SJCRH30 (cell line): ENCODE measurements around the gene MAPK8IP2. TPM values are rescaled to one million over a fixed set of nuclear protein-coding genes. Genes with fewer than 3 reads are reported as not detected.
A peak's percentile ranks its signal among the peaks of the same experiment; 100 is the strongest.

Source experiments
- DNase-seq, 2 experiments: peaks; one replicate each; pipeline ENCODE4 v3.0.0-alpha.2; 2015 to 2020
- H3K27ac ChIP-seq: fragments of 250-450 bp; sonication (Bioruptor Pico); 2 replicates; pipeline ENCODE4 v1.5.1; 2020; ENCODE audit warnings: mild to moderate bottlenecking, moderate library complexity
- H3K27me3 ChIP-seq: fragments of 250-450 bp; sonication (Bioruptor Pico); 2 replicates; pipeline ENCODE4 v1.5.1; 2020; ENCODE audit warnings: mild to moderate bottlenecking, moderate library complexity
- H3K36me3 ChIP-seq: fragments of 250-450 bp; sonication (Bioruptor Pico); 2 replicates; pipeline ENCODE4 v1.5.1; 2020; ENCODE audit warnings: mild to moderate bottlenecking, moderate library complexity
- H3K4me1 ChIP-seq: fragments of 250-450 bp; sonication (Bioruptor Pico); 2 replicates; pipeline ENCODE4 v1.5.1; 2020; ENCODE audit warnings: mild to moderate bottlenecking, moderate library complexity
- H3K4me3 ChIP-seq: fragments of 250-450 bp; sonication (Bioruptor Pico); 2 replicates; pipeline ENCODE4 v1.5.1; 2020; ENCODE audit warnings: mild to moderate bottlenecking, moderate library complexity
- H3K9me3 ChIP-seq: fragments of 250-450 bp; sonication (Bioruptor Pico); replicated peaks from 2 replicates; pipeline ENCODE4 v1.5.1; 2020; ENCODE audit warnings: mild to moderate bottlenecking, moderate library complexity
- total RNA-seq: library from RNA; depleted of rRNA; stranded (reverse); fragments of >200 nt; shearing (Covaris generic); gene quantifications from 2 replicates; pipeline ENCODE4 v1.2.3, GENCODE V29; 2014; rRNA removed

Gene MAPK8IP2
- 0.48 and 0.99 TPM in 2 replicates for total RNA-seq

GRCh38 chr22:50600538-50600937, at the start of gene MAPK8IP2:
TSS of gene MAPK8IP2 (plus strand) at chr22:50600793. CDS start at chr22:50600819, 26 bp downstream.
- Histone ChIP-seq H3K9me3 (0 out of 2 replicates have a peak, but pooled peaks cover 3% of the 10 kb centered on the region), H3K36me3 (no peaks in the 10 kb centered on the region), H3K27ac (no peak within 1 kb of the TSS), H3K27me3 (peaks cover 2% of the 10 kb centered on the region; the same call in 1 of the 2 replicates), H3K4me3 (no peak within 1 kb of the TSS), H3K4me1 (peaks cover 4% of the 10 kb centered on the region; the same call in 1 of the 2 replicates)
- DNase-seq: no peak

GRCh38 chr22:50551160-50551752, 49.3 kb upstream of the MAPK8IP2 start:
- no peaks in the 10 kb centered on the region for H3K36me3 ChIP-seq
- H3K4me3 ChIP-seq: no peak overlapping the region
- no peaks in the 10 kb centered on the region for H3K4me1 ChIP-seq
- DNase-seq: no peak
- H3K27me3 ChIP-seq: no peaks in the 10 kb centered on the region
- no peaks in the 10 kb centered on the region for H3K9me3 ChIP-seq
- H3K27ac ChIP-seq: no peak overlapping the region

GRCh38 chr22:50553310-50553709, 47.3 kb upstream of the MAPK8IP2 start:
- H3K27me3 ChIP-seq: peaks cover 4% of the 10 kb centered on the region; the same call in 1 of the 2 replicates
- H3K9me3 ChIP-seq: no peaks in the 10 kb centered on the region
- H3K27ac ChIP-seq: no peak overlapping the region
- no peak for DNase-seq
- H3K36me3 ChIP-seq: no peaks in the 10 kb centered on the region
- H3K4me1 ChIP-seq: no peaks in the 10 kb centered on the region
- H3K4me3 ChIP-seq: no peak overlapping the region

- Histone ChIP-seq H3K36me3 (no peaks in the 10 kb centered on the region), H3K4me1 (no peaks in the 10 kb centered on the region), H3K27ac (no peak overlapping the region), H3K4me3 (no peak overlapping the region), H3K9me3 (no peaks in the 10 kb centered on the region), H3K27me3 (peaks cover 19% of the 10 kb centered on the region)
- DNase-seq: no peak
Observed at GRCh38 chr22:50556703-50557102, 43.9 kb upstream of the MAPK8IP2 start.

GRCh38 chr22:50560034-50560433, 40.6 kb upstream of the MAPK8IP2 start:
- Histone ChIP-seq H3K4me3 (no peak overlapping the region), H3K36me3 (no peaks in the 10 kb centered on the region), H3K4me1 (no peaks in the 10 kb centered on the region), H3K27me3 (peaks cover 19% of the 10 kb centered on the region), H3K9me3 (no peaks in the 10 kb centered on the region), H3K27ac (no peak overlapping the region)
- no peak for DNase-seq

- Histone ChIP-seq H3K4me1 (no peaks in the 10 kb centered on the region), H3K4me3 (no peak overlapping the region)
Observed at GRCh38 chr22:50561401-50562358, 38.9 kb upstream of the MAPK8IP2 start.

GRCh38 chr22:50562523-50563412, 37.8 kb upstream of the MAPK8IP2 start, which contains the start of gene SYCE3:
TSS of gene SYCE3 (minus strand) at chr22:50562919. CDS start at chr22:50556405, 6,514 bp downstream.
- Histone ChIP-seq H3K27ac (no peak within 1 kb of the TSS), H3K27me3 (peaks cover 16% of the 10 kb centered on the region)
- peak; percentile 99 for DNase-seq

More at GRCh38 chr22:50561401-50562358, 38.9 kb upstream of the MAPK8IP2 start:
- no peaks in the 10 kb centered on the region for H3K9me3 ChIP-seq
- peaks cover 18% of the 10 kb centered on the region for H3K27me3 ChIP-seq
- H3K27ac ChIP-seq: no peak overlapping the region
- no peaks in the 10 kb centered on the region for H3K36me3 ChIP-seq
- DNase-seq: no peak

GRCh38 chr22:50563413-50564160, 37.0 kb upstream of the MAPK8IP2 start:
- H3K4me1 ChIP-seq: peaks cover 16% of the 10 kb centered on the region
- H3K4me3 ChIP-seq: peak overlapping the region; percentile 54
- H3K27me3 ChIP-seq: peaks cover 14% of the 10 kb centered on the region
- no peak for DNase-seq
- no peaks in the 10 kb centered on the region for H3K9me3 ChIP-seq
- H3K36me3 ChIP-seq: no peaks in the 10 kb centered on the region
- H3K27ac ChIP-seq: no peak overlapping the region

More at GRCh38 chr22:50562523-50563412, 37.8 kb upstream of the MAPK8IP2 start, which contains the start of gene SYCE3:
- Histone ChIP-seq H3K9me3 (no peaks in the 10 kb centered on the region), H3K36me3 (no peaks in the 10 kb centered on the region), H3K4me3 (peak within 1 kb of the TSS; percentile 54), H3K4me1 (peaks cover 8% of the 10 kb centered on the region)

- no peak overlapping the region for H3K27ac ChIP-seq
- H3K4me1 ChIP-seq: peaks cover 18% of the 10 kb centered on the region
Observed at GRCh38 chr22:50564289-50564688, 36.3 kb upstream of the MAPK8IP2 start.

GRCh38 chr22:50567721-50568252, 32.8 kb upstream of the MAPK8IP2 start:
- 0 out of 2 replicates have a peak, but pooled peaks cover 2% of the 10 kb centered on the region for H3K36me3 ChIP-seq
- H3K4me3 ChIP-seq: no peak overlapping the region
- H3K9me3 ChIP-seq: no peaks in the 10 kb centered on the region
- DNase-seq: peak; percentile 91 to 96
- peak overlapping the region; percentile 60 for H3K27ac ChIP-seq
- no peaks in the 10 kb centered on the region for H3K27me3 ChIP-seq
- peaks cover 18% of the 10 kb centered on the region for H3K4me1 ChIP-seq

More at GRCh38 chr22:50564289-50564688, 36.3 kb upstream of the MAPK8IP2 start:
- Histone ChIP-seq H3K27me3 (peaks cover 12% of the 10 kb centered on the region), H3K9me3 (no peaks in the 10 kb centered on the region), H3K36me3 (no peaks in the 10 kb centered on the region), H3K4me3 (no peak overlapping the region)
- no peak for DNase-seq

- Histone ChIP-seq H3K27me3 (no peaks in the 10 kb centered on the region), H3K4me3 (no peak overlapping the region), H3K9me3 (no peaks in the 10 kb centered on the region), H3K27ac (no peak overlapping the region; the same call in 1 of the 2 replicates), H3K36me3 (0 out of 2 replicates have a peak, but pooled peaks cover 2% of the 10 kb centered on the region), H3K4me1 (peaks cover 18% of the 10 kb centered on the region)
- no peak for DNase-seq
Observed at GRCh38 chr22:50568626-50569025, 32.0 kb upstream of the MAPK8IP2 start.

- H3K4me1 ChIP-seq: peaks cover 18% of the 10 kb centered on the region
- no peak overlapping the region for H3K27ac ChIP-seq
- H3K9me3 ChIP-seq: no peaks in the 10 kb centered on the region
- H3K36me3 ChIP-seq: 0 out of 2 replicates have a peak, but pooled peaks cover 2% of the 10 kb centered on the region
- H3K4me3 ChIP-seq: no peak overlapping the region
- H3K27me3 ChIP-seq: no peaks in the 10 kb centered on the region
- DNase-seq: no peak
Observed at GRCh38 chr22:50569041-50569459, 31.5 kb upstream of the MAPK8IP2 start.

- H3K36me3 ChIP-seq: 0 out of 2 replicates have a peak, but pooled peaks cover 2% of the 10 kb centered on the region
Observed at GRCh38 chr22:50569896-50570535, 30.6 kb upstream of the MAPK8IP2 start.

More at GRCh38 chr22:50569896-50570535, 30.6 kb upstream of the MAPK8IP2 start:
- Histone ChIP-seq H3K27me3 (no peaks in the 10 kb centered on the region), H3K9me3 (no peaks in the 10 kb centered on the region), H3K27ac (no peak overlapping the region), H3K4me3 (no peak overlapping the region), H3K4me1 (peaks cover 18% of the 10 kb centered on the region)
- no peak for DNase-seq
